ENCODE data around the gene TOLLIP.

The TOLLIP gene

DNA sequence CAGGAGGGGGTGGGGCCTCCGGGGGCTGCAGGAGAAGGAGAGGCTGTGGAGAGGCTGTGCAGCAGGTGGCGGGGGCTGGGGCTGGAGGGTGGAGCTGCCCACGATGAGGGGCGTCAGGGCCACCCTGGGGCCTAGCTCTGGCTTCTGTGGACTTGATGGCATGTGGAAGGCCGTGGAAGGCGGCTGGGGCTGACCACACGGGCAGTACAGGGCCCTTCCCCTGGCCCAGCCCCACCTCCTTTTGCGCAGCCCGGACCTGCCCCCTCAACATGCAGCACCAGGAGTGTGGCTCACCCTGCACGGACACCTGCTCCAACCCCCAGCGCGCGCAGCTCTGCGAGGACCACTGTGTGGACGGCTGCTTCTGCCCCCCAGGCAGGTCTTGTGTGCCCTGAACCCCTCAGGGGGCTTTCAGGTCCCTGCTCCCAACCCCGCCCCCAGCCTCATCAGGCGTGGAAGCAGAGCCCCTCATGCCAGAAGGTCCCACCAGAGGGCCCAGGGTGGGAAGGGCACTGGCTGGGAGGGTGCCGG is 80.4 kb downstream of the TOLLIP start:
- DNase-seq = no peak

DNA sequence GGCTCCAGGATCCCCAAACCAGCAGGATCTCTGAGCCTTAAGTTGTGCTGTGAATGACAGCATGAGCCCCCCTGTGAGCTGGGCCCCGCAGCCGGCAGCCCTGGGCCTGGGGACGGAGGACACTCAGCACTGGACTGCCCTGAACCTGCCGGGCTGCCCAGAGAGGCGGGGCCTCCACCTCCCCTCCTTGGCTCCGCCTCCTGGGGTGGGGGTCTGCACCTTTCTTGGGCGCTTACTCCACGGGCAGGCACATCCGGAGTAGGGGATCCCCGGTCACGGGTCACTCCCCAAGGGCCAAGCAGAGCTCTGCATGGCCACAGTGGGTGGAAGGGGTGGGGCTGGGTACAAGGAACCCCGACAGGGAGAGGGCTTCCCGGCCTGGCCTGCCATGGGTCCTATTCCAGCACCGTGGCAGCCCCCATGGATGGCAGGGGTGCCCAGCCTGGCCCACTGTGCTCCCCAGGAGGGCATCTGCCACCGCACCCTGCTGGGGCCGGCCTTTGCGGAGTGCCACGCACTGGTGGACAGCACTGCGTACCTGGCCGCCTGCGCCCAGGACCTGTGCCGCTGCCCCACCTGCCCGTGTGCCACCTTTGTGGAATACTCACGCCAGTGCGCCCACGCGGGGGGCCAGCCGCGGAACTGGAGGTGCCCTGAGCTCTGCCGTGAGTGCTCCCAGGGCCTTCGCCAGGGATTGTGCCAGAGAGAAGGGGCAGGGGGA is 81.2 kb downstream of the TOLLIP start:
- no peak for DNase-seq

DNA sequence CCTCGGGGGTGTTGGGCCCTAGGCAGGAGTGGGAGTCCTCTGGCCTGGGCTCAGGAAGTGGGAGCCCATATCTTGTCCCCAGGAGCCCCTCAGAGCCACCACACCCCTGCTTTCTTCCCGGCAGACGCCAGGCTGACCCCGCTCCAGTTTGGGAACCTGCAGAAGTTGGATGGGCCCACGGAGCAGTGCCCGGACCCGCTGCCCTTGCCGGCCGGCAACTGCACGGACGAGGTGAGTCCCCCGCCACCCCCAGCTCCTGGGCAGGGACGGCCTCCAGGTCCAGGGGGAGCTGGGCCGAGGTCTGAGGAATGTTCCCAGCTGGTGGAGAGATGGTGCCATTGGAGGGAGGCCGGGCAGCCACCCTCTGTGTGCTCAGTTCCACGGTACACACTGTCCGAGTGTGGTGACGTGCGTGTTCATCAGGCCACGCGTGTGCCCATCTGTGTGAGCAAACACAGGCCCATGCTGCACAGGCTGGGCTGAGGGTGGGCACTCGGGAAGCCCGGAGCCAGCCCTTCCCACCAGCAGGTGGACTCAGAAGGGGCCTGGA is 81.8 kb downstream of the TOLLIP start:
- no peak for DNase-seq

DNA sequence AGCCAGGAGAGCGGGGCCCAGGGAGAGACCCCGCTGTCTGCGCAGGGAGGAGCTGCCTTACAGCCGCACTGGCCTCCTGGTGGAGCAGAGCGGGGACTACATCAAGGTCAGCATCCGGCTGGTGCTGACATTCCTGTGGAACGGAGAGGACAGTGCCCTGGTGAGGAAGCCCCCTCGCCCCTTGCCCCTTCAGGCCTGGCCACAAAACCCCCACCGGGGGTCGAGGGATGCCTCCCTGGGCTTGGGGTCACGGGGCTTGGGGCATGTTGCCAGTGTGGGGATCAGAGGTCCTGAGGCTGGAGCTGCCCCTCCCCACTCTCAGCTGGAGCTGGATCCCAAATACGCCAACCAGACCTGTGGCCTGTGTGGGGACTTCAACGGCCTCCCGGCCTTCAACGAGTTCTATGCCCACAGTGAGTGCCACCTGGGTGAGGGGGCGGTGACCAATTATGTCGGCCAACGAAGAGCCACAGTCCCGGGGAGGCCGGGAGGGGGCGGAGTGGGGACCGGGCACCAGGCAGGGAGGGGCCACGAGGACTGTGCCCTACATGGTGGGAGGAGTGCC is 82.4 kb downstream of the TOLLIP start:
- no peak for DNase-seq

DNA sequence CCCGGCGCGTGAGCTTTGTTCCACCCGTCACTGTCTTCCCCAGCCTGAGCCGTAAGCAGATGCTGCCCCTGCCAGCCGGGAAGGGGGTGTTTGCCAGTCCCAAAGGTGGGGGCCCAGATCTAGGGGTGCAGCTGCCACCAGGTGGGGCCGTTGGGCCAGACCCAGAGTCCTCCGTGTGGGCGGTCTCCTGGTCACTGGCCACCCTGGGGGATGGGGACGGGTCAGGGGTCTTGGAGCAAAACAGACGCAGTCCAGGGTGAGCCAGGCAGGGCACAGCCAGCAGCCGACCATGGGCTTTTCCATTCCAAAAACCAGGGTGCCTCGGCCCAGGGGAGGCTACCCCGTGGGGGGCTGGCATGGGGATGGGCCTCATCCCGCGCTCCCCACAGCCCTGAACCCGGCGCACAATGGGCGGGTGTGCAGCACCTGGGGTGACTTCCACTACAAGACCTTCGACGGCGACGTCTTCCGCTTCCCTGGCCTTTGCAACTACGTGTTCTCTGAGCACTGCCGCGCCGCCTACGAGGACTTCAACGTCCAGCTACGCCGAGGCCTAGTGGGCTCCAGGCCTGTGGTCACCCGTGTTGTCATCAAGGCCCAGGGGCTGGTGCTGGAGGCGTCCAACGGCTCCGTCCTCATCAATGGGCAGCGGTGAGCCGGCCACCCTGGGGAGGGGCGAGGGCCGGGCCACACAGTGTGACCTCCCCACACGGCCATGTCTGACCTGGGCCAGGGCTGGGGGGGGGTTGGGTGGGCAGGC is 83.0 kb downstream of the TOLLIP start:
- DNase-seq = no peak

DNA sequence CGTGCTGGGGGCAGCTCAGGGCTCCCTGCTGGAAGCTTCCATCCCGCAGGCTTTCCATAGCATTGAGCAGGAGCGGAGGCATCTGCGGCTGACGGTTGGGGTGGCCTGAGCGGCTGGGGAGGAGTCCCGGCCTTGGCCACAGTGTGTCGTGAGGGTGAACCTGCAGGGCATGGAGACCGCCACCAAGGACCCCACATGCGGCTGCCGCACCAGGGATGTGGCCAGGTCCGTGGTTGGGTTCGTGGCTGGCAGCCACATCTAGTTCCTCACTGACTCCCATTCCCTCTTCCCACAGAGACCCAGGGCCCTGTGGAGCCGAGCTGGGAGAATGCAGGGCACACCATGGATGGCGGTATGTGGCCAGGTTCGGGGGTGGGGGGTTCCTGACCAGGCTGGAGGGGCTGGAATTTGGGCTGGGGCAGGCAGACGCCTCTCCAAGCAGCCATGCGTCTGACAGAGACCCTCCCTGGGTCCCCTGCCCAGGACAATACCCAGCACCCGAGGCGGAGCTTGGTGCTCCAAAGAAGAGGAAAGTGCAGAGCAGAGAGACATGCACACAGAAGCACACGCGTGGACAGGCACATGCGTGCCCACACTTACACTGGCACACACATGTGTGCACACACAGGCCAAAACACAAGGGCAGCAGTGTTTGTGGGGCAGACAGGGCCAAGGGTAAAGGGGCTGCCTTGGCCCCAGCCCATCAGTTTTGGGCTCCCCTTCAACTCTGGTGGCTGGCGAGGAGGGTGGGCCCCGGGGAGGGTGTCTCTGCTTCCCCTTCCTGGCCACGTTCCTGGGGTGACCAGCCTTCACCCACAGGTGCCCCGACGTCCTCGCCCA is 83.8 kb downstream of the TOLLIP start:
- DNase-seq = no peak

DNA sequence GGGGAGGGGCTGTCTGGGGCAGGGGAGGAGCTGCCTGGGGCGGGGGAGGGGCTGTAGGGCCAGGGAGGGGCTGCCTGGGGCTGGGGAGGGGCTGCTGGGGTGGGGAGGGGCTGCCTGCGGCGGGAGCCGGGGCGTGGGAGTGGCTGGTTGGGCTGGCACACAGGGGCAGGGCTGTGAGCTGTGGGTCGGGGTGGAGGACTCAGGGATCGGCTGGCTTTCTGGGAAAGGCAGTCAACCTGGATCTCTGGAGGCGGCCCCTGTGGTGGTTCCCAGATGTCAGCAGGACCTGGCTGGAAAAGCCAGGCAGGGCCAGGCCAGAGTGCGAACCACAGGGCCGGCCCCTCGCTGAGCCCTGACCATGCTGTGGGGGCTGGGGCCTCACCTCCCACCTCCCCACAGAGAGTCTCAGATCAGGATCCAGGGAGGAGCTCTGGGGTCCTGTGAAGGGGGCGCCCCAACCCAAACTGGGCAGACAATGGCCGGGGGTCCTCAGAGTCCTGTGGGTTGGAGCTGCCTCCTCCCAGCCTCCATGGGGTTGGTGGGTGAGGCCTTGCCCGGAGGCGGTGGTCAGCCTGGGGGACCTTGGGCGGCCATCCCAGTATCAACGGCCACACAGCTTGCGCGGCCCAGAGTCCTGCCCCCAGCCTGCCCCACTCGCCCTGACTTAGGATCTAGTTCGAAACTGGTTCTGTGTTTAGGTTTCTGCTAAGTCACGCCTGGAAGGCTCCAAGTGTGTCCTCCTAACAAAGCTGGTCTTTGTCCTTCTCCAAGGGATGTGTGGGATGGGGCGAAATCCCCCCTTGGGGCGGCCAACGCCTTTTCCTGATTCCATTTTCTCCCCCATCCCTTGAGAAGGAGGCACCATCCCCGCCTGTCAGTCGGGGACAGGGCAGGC is 84.7 kb downstream of the TOLLIP start:
- no peak for DNase-seq

All from bone marrow (tissue), 2 donors.